Neutrophil (primary cell): ENCODE data around the gene WDR38.

Experiments
- H3K27ac ChIP-seq: fragments of 200-600 bp; sonication (generic); 2 replicates; pipeline ENCODE4 v1.5.1; 2016; ENCODE audit warnings: mild to moderate bottlenecking, moderate library complexity
- H3K27me3 ChIP-seq: fragments of 200-600 bp; sonication (generic); 2 replicates; pipeline ENCODE4 v1.6.0; 2016; ENCODE audit warnings: mild to moderate bottlenecking
- H3K36me3 ChIP-seq: fragments of 200-600 bp; sonication (generic); 2 replicates; pipeline ENCODE4 v1.5.1; 2017
- H3K4me1 ChIP-seq, 2 experiments: fragments of 200-600 bp in 1 of 2; sonication (generic) in 1 of 2; 1 replicate in 1 of 2; 2 replicates in 1 of 2; pipeline versions ENCODE4 v1.5.1 to v1.6.1; 2013 to 2016; ENCODE audit warnings: low read depth in 1 of 2, low read length in 1 of 2, mild to moderate bottlenecking in 1 of 2, moderate library complexity in 1 of 2; ENCODE audit not compliant: control insufficient read depth in 1 of 2, insufficient read depth in 1 of 2
- H3K4me3 ChIP-seq, 2 experiments: fragments of 200-600 bp in 1 of 2; sonication (generic) in 1 of 2; 1 replicate in 1 of 2; 2 replicates in 1 of 2; pipeline ENCODE4 v1.5.1; 2013 to 2016; ENCODE audit warnings: low read depth in 1 of 2, low read length in 1 of 2, mild to moderate bottlenecking in 1 of 2, moderate library complexity in 1 of 2
- H3K9me3 ChIP-seq: fragments of 200-600 bp; sonication (generic); 2 replicates; pipeline ENCODE4 v1.5.1; 2016
- TF ChIP-seq, protein P1 (sequence below): fragments of 200-600 bp; sonication (generic); IDR thresholded peaks from 2 replicates; pipeline ENCODE4 v1.5.1; 2016; ENCODE audit warnings: antibody characterized with exemption

The WDR38 gene

DNA sequence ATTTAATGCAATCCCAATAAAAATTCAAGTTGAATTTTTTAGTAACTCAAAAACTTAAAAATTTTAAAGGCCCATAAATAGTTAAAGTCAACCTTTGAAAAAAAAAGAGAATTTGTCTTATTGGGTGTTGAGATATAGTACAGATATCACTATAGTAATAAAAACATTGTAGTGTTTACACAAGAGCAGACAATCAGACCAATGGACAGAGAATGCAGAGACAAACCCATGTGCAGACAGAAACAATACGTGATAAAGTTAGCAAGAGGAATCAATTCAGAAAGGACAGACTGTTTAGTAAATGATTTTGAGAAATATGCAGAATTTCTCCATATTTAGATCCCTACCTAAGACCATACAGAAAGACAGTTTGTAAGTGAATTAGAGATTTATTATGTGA lies 53.7 kb downstream of the WDR38 start:
- no peak overlapping the region for H3K4me3 ChIP-seq
- H3K27ac ChIP-seq, result no peak overlapping the region
- H3K36me3 ChIP-seq, result peaks cover 77% of the 10 kb centered on the region
- H3K27me3 ChIP-seq, result no peaks in the 10 kb centered on the region
- no peaks in the 10 kb centered on the region for H3K4me1 ChIP-seq
- no peaks in the 10 kb centered on the region for H3K9me3 ChIP-seq
- TF ChIP-seq, protein P1, sequence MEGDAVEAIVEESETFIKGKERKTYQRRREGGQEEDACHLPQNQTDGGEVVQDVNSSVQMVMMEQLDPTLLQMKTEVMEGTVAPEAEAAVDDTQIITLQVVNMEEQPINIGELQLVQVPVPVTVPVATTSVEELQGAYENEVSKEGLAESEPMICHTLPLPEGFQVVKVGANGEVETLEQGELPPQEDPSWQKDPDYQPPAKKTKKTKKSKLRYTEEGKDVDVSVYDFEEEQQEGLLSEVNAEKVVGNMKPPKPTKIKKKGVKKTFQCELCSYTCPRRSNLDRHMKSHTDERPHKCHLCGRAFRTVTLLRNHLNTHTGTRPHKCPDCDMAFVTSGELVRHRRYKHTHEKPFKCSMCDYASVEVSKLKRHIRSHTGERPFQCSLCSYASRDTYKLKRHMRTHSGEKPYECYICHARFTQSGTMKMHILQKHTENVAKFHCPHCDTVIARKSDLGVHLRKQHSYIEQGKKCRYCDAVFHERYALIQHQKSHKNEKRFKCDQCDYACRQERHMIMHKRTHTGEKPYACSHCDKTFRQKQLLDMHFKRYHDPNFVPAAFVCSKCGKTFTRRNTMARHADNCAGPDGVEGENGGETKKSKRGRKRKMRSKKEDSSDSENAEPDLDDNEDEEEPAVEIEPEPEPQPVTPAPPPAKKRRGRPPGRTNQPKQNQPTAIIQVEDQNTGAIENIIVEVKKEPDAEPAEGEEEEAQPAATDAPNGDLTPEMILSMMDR, result no peak
